ENCODE results near the gene CAMK2A. TPM values are rescaled to one million over a fixed set of nuclear protein-coding genes. Genes with fewer than 3 reads are reported as not detected.
A peak's percentile ranks its signal among the peaks of the same experiment; 100 is the strongest.

The CAMK2A gene
- total and polyA plus RNA-seq, 2 experiments from 2014 or later = 1.2 to 2.6 TPM

DNA sequence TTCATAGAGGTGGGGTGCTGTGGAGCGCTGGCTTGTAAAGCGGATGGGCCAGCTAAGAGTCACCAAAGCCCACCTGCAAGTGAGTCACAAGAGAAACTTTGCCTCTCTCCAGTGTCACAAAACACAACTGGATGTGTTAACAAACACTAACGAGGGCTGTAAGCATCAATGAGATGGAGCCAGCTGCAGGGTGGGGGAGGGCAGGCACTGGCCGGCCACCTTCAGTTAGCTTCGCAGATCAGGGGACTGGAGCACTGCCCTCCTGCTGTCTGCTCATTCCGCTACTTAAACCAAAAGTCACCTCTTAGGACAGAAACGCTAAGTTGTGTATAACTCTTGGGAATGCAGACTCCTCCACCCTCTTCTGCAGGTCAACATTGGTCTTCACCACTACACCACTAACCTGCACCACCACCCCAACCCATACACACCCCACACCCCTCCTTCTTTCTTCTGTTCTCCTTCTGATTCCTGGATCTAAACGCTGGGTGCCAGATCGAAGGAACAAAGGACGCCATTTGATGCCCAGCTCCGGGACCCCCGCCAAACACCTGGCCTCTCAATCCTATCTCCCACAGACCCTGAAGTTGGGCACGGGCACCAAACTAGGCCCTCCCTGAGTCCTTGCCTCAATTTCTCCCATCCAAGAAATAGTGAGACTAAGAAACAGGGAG lies 11.1 kb upstream of the CAMK2A start:
- Histone ChIP-seq H3K79me2 (no peaks in the 10 kb centered on the region), H3K4me2 (peak overlapping the region; percentile 88), H3K27ac (peak overlapping the region; percentile 81), H3K9me2 (replicated peaks; ENCODE audit: insufficient read depth) (no peaks in the 10 kb centered on the region), H3K36me3 (replicated peaks; ENCODE audit: insufficient read depth, low read depth) (no peaks in the 10 kb centered on the region), H3K4me3 (no peak overlapping the region), H2AFZ (no peak overlapping the region), H3K9me3 (ENCODE audit: low read depth) (no peaks in the 10 kb centered on the region), H3K4me1 (ENCODE audit: insufficient read depth) (peaks cover 17% of the 10 kb centered on the region), H4K20me1 (ENCODE audit: insufficient read depth, poor library complexity, severe bottlenecking) (no peaks in the 10 kb centered on the region), H3K27me3 (no peaks in the 10 kb centered on the region)
- DNase-seq (ENCODE audit: low spot score) = no peak
- TF ChIP-seq, protein P1, sequence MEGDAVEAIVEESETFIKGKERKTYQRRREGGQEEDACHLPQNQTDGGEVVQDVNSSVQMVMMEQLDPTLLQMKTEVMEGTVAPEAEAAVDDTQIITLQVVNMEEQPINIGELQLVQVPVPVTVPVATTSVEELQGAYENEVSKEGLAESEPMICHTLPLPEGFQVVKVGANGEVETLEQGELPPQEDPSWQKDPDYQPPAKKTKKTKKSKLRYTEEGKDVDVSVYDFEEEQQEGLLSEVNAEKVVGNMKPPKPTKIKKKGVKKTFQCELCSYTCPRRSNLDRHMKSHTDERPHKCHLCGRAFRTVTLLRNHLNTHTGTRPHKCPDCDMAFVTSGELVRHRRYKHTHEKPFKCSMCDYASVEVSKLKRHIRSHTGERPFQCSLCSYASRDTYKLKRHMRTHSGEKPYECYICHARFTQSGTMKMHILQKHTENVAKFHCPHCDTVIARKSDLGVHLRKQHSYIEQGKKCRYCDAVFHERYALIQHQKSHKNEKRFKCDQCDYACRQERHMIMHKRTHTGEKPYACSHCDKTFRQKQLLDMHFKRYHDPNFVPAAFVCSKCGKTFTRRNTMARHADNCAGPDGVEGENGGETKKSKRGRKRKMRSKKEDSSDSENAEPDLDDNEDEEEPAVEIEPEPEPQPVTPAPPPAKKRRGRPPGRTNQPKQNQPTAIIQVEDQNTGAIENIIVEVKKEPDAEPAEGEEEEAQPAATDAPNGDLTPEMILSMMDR (IDR thresholded peaks at IDR 0.05; ENCODE audit: poor library complexity) = no peak
- no peak for TF ChIP-seq EZH2phosphoT487 (IDR thresholded peaks at IDR 0.05; ENCODE audit: low read depth, severe bottlenecking, unreplicated experiment)
- TF ChIP-seq EZH2 (IDR thresholded peaks at IDR 0.05; ENCODE audit: borderline replicate concordance) = no peak
- WGBS (ENCODE audit: low lambda C conversion rate, missing lambda C conversion rate) = 81% methylated on average over 13 of the region's 13 CpGs

DNA sequence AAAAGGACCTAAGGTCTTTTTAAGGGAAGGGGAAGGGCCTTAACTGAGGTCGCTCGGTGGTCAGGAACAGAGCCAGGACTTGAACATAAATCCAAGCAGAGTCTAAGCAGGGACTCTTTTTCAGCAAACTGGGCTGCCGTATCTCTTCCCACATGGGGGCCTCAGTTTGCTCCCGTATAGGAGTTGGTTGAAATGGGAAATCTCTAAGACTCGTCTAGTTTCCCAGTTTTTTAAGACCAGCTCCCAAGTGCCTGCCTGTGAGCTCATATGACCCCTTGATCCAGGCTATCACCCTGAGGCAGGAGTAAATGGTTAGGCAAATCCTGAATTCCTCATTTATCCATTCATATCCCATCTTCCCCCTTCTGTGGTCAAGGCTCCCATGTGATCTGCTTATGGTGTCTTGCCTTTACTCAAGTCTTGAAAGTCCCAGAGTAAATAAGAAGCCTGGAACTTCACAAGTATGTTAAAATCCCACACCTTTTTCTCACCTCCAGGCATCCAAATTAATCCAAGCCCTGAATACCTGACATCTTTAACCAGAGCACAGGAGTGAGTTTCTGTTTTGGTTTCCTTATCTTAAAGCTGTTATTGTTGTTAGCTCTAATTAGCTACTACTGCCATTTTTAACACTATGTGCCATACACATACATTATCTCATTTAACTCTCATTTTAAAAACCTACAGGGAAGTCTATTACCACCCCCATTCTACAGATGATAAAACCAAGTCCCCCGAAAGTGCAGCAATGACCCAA lies 10.2 kb upstream of the CAMK2A start:
- TF ChIP-seq EZH2phosphoT487 (IDR thresholded peaks at IDR 0.05; ENCODE audit: low read depth, severe bottlenecking, unreplicated experiment) (no peak), EZH2 (IDR thresholded peaks at IDR 0.05; ENCODE audit: borderline replicate concordance) (no peak)
- TF ChIP-seq, protein P1 (IDR thresholded peaks at IDR 0.05; ENCODE audit: poor library complexity) = no peak
- H3K9me3 ChIP-seq (ENCODE audit: low read depth) = no peaks in the 10 kb centered on the region
- no peaks in the 10 kb centered on the region for H3K27me3 ChIP-seq
- no peaks in the 10 kb centered on the region for H3K9me2 ChIP-seq (replicated peaks; ENCODE audit: insufficient read depth)
- peak overlapping the region; percentile 81 for H3K27ac ChIP-seq
- H3K4me2 ChIP-seq = peak overlapping the region; percentile 88
- no peak overlapping the region for H3K4me3 ChIP-seq
- H4K20me1 ChIP-seq (ENCODE audit: insufficient read depth, poor library complexity, severe bottlenecking) = no peaks in the 10 kb centered on the region
- no peak overlapping the region for H2AFZ ChIP-seq
- no peak for DNase-seq (ENCODE audit: low spot score)
- H3K36me3 ChIP-seq (replicated peaks; ENCODE audit: insufficient read depth, low read depth) = no peaks in the 10 kb centered on the region
- H3K79me2 ChIP-seq = no peaks in the 10 kb centered on the region
- H3K4me1 ChIP-seq (ENCODE audit: insufficient read depth) = peaks cover 26% of the 10 kb centered on the region
- WGBS (ENCODE audit: low lambda C conversion rate, missing lambda C conversion rate) = 57% methylated on average over 6 of the region's 6 CpGs

GRCh38 chr5:150298701-150299451 lies 9.3 kb upstream of the CAMK2A start:
- TF ChIP-seq EZH2phosphoT487 (IDR thresholded peaks at IDR 0.05; ENCODE audit: low read depth, severe bottlenecking, unreplicated experiment) (no peak), EZH2 (IDR thresholded peaks at IDR 0.05; ENCODE audit: borderline replicate concordance) (no peak)
- H3K9me2 ChIP-seq (replicated peaks; ENCODE audit: insufficient read depth) = no peaks in the 10 kb centered on the region
- H2AFZ ChIP-seq = no peak overlapping the region
- H3K36me3 ChIP-seq (replicated peaks; ENCODE audit: insufficient read depth, low read depth) = no peaks in the 10 kb centered on the region
- peak; percentile 75 for DNase-seq (ENCODE audit: low spot score)
- peak overlapping the region; percentile 88 for H3K4me2 ChIP-seq
- H3K79me2 ChIP-seq = no peaks in the 10 kb centered on the region
- no peaks in the 10 kb centered on the region for H4K20me1 ChIP-seq (ENCODE audit: insufficient read depth, poor library complexity, severe bottlenecking)
- H3K4me3 ChIP-seq = no peak overlapping the region
- peak overlapping the region; percentile 81 for H3K27ac ChIP-seq
- WGBS (ENCODE audit: low lambda C conversion rate, missing lambda C conversion rate) = 55% methylated on average over 10 of the region's 10 CpGs
- H3K4me1 ChIP-seq (ENCODE audit: insufficient read depth) = peaks cover 23% of the 10 kb centered on the region
- no peaks in the 10 kb centered on the region for H3K9me3 ChIP-seq (ENCODE audit: low read depth)
- H3K27me3 ChIP-seq = no peaks in the 10 kb centered on the region
